GM21515 (cell line): ENCODE measurements around the gene ATXN1.

Source experiments
- ATAC-seq: cut with Tn5 transposase; IDR thresholded peaks from one replicate; pipeline ENCODE4 v1.9.1; 2021; ENCODE audit not compliant: unreplicated experiment

The ATXN1 gene

GRCh38 chr6:16375843-16376242 is 385.4 kb downstream of the ATXN1 start:
- ATAC-seq = no peak

DNA sequence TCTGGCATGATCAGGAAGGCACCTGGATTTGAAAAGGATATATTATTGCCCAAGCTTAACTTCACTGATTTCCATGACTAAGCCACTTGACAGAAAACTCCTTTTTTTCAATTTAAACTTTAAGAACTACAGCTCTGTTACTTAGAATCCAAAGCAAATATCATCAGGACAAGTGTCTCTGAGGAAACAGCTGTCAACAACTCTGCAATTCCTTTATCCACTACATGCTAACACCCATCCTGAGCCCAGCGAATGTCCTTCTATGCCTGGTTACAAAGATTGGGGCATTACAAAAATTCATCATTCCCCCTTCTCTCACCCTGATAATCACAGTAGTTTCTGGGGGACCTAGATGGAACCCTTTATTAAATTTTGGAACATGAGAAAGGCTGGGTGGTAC is 386.1 kb downstream of the ATXN1 start:
- ATAC-seq = no peak

GRCh38 chr6:16374461-16375200 is 386.6 kb downstream of the ATXN1 start:
- no peak for ATAC-seq

DNA sequence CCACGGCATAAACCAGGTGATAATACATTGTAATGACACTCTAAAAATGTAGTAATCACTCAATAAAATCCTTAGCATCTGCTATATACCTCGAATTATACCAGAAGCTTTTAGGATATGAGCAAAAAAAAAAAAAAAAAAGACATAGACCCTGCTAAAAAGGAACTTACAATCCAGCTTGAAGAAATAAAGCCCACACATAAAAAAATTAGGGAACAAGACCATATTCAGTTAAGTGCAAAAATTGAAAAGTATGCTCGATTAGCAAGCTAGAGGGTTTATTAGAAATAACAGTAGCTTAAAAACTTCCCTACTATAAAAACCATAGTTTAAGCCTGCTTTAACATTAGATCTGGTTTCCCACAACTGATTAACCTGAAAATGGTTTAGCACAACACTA is 387.2 kb downstream of the ATXN1 start:
- ATAC-seq = no peak

DNA sequence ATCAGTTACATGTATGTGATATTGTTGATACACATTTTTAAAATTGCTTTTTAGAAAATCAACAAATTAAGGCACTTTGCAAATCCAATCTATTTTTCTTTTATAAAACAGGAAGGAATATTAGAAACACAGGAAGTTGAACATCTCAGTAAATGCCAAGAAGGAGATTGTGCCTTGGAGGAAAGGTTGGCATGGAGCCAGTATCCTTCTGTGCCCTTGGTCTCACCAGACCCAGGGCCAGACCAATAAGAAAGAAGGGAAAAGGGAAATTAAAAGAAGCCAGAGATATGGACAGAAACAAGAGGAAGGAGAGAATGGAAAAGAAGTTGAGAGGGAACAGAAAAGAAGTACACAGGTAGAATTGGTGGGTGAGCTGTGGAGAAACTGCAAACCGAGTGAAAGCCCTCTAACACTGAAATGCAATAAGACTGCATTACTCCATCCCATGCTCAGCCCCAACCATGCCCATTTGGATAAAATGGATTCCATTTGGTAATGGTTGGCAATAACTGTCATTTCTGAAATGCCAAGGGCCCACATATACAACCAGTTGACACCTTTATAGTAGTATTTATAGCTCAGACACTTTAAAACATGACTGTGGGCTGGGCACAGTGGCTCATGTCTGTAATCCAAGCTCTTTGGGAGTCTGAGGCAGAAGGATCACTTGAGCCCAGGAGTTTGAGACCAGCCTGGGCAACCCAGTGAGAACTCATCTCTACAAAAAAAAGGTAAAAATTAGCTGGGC is 389.1 kb downstream of the ATXN1 start:
- no peak for ATAC-seq

DNA sequence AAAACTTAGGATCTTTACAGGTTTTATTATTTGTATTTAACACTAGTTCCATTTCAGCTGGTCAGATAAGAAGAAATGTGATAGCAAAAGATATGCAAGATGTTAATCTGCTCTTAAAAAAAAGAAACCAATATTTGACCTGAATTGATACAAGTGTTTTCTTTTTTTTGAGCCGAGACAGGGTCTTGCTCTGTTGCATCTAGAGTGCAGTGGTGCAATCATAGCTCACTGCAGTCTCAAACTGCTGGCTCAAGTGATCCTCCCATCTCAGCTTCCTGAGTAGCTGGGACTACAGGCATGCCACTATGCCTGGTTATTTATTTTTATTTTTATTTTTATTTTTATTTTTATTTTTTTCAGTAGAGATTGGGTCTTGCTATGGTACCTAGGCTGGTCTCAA is 389.9 kb downstream of the ATXN1 start:
- ATAC-seq = no peak

- ATAC-seq = no peak
Measured at GRCh38 chr6:16370943-16371342, 390.3 kb downstream of the ATXN1 start.

DNA sequence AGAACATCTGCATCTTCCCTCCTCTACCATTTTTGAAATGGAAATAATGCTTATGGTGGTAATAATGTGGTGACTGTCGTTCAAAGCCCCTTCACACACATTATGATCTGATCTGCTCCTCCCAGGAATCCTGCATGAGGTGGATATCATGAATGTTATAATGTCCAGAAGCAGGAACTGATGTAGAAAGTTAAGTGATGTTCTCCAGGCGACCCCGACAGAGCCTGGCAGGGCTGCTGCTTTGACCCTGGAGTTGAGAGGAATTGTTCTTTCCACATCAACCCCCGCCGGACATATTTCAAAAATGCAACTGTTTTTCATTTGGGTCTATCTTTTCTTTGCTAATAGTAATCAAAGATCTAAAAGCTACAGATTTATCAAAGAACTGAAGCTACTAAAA is 391.3 kb downstream of the ATXN1 start:
- ATAC-seq = no peak

GRCh38 chr6:16369140-16369745 is 392.0 kb downstream of the ATXN1 start:
- ATAC-seq = no peak

DNA sequence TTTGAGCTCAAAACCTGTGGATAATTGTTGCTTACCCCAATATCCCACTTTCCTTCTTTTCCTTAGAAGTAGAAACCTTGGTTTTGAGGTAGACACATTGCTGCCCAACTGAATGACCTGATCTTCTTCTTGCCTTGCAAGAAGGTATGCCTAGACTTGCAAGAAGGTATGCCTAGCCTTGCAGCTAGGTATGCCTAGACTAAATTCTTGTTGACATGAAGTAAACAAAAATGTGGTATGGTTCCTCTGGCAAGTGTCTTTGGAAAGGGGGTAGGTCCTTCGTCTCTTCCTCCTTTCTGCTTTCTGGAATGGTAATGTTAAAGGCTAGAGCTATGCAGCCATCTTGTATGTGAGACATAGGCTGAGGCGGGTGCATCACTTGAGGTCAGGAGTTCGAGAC is 393.7 kb downstream of the ATXN1 start:
- ATAC-seq = no peak

DNA sequence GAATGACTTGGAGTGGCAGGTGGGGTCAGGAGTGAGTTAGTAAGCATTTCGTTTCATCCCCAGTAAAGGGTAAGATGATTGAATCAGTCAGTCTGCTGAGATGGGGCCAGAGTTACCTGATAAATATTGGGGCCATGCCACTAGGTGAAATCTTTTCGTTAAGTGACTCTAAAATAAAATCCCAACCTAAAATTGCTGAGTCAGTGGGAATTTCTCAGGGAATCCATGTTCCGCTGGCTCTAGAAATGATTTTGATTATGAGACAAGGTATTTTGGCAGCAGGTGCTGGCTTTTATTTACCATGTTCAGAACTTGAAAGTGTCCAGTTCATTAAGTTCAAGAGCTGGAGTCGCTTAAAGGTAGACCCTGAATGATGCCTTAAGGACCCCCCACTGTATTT is 397.5 kb downstream of the ATXN1 start:
- no peak for ATAC-seq

DNA sequence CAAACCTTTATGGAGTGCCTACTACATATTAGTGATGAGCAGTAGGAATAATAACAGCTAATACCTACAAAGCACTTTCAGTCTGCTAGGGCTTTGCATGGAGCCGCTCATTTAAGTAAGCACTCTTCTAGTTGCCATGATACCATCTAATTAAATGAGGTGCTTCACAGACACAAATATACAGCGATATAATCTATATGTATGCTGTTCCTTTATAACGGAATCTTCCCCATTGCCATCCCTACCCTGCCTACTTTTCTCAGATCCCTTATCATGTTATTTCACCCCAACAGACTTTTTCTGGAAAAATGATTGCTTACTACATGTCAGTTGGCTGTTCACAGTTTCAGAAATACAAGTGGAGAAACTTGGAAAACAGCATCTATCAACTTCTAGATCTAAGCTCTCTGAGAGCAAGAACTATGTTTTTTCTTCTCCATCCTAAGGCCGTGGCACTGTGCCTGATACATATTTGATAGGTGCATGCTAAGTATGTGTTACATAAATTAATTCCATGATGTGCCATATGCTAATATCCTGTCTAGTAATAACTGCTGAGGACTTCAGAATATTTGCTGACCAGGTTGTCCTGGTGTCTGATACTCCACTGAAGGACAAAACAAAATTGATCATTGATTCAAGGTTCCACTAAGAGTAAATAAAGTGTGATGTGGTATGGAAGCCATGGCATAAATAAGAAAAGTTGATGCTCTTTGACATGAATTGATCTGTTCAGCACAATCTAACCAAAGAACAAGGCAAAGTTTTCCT is 398.3 kb downstream of the ATXN1 start:
- ATAC-seq = no peak

- ATAC-seq = no peak
Measured at GRCh38 chr6:16362296-16362695, 399.0 kb downstream of the ATXN1 start.

- no peak for ATAC-seq
Measured at GRCh38 chr6:16361861-16362260, 399.4 kb downstream of the ATXN1 start.

- no peak for ATAC-seq
Measured at GRCh38 chr6:16361121-16361520, 400.1 kb downstream of the ATXN1 start.

DNA sequence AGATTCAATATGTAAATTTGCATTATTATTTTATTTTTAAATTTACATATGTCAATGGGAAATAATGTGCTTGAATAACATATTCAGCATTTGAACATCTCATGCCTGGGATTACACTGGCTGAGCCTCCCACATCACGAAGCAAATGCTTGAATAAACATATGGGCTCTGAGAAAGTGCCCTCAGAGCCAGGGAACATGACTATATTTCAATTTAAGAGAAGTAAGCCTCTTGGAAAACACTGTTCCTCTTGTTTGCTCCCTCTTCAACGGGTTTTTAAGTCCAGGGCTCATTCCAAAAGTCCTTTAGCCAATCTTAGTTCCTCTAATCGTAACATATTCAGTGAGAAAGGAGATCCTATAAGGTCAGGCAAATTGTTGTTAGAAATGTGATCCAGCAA is 400.9 kb downstream of the ATXN1 start:
- no peak for ATAC-seq

DNA sequence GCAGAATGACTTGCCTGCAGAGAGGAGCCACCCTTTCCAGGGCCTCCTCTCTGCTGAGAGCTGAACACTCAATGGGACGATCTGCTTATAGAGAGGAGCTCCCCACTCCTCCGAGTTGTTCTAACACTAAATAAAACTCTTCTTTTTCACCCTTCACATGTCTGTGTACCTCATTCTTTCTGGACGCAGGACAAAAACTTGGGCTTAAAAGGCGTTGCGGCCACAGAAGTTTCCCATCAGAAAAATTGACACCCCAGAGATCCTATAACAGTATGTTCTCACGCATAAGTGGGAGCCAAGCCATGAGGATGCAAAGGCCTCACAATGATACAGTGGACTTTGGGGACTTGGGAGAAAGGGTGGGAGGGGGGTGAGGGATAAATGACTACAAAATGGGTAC is 401.7 kb downstream of the ATXN1 start:
- no peak for ATAC-seq

GRCh38 chr6:16358531-16359138 is 402.6 kb downstream of the ATXN1 start:
- no peak for ATAC-seq

- ATAC-seq = no peak
Measured at GRCh38 chr6:16355699-16356446, 405.4 kb downstream of the ATXN1 start.

GRCh38 chr6:16355238-16355637 is 406.0 kb downstream of the ATXN1 start:
- ATAC-seq = no peak
